HG03103 (cell line): ENCODE measurements around the gene OSM.
"Not testable (repeated sequence)": the region's sequence is repeated elsewhere in the genome, so short reads cannot be mapped to it uniquely, and the experiment has no call there.

ENCODE experiments used
- ATAC-seq: cut with Tn5 transposase; IDR thresholded peaks from one replicate; pipeline ENCODE4 v1.9.1; 2021; ENCODE audit warnings: low read depth; ENCODE audit not compliant: unreplicated experiment

The OSM gene

GRCh38 chr22:30245985-30246813, 20.5 kb downstream of the OSM start, which contains the start of gene LIF:
Gene LIF, minus strand, starts transcription at chr22:30246759. Its CDS starts 64 bp downstream, at chr22:30246695.
- ATAC-seq: no peak

GRCh38 chr22:30245181-30245984, 21.3 kb downstream of the OSM start:
- ATAC-seq: no peak

DNA sequence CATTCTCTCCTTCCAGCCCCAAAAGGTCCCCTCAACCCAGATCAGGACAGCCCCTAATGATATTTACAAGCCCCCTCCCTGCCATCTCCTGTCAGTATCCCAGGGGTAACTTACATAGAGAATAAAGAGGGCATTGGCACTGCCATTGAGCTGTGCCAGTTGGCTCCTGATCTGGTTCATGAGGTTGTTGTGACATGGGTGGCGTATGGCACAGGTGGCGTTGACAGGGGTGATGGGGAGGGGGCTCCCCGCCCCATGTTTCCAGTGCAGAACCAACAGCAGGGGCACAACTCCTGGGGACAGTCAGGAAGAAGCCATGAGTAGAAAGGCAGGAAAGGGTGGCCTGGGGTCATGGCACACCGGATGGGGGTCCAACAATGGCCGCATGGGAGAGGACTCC, 22.0 kb downstream of the OSM start:
- no peak for ATAC-seq

DNA sequence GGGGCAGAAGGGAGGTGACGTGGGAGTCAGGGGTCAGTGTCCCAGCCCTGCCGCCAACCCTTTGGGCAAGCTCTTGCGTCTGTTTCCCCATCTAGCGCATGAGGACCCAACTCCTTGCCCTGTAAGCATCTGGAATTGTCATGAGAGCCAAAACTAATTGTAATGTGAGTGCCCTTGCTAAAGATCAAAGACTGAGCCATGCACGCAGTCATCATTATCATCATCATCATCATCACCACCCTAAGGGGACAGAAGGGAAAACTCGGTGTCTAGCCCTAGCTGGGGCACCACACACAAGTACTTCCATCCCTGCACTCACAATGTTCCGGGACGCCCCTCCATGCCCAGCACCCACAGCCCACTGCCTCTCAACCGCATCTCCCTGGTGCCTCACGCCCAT, 22.6 kb downstream of the OSM start:
- no peak for ATAC-seq

GRCh38 chr22:30243661-30244060, 23.0 kb downstream of the OSM start:
- ATAC-seq: no peak

DNA sequence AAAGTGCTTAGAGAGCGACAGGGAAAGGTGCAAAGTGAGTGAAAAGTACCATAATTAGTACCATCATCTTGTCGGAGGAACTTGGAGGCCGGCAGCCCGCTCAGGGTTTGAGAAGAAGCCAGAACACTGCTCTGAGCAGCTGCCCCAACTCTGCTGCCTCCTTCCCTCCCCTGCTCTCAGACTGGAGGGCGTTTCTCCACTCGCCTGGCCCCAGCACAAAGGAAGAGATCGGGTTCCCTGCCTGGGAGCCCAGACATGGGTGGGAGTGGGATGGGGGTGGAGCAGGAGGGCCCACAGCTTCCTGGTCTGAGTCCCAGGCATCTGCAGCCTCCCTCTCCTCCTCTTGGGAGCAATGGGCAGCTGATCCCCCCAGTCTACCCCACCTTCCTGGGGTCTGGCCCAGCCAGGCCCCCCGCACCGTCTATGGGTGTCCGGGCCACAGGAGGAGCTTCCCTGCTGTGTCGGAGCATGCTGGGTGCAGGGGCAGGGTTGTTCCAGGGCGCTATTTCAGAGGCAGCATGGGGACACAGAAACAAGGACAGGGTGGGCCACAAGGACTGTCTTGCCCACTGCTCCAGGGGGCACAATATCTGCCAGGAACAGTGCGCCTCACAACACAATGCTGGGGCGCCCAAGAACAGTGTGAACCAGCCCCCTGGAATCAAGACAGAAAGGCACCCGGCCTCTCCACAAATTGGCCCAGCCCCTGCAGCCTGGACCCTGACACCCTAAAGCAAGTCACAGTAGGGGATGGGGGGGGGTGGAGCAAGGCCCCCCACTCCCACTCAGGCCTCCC, 24.9 kb downstream of the OSM start:
- ATAC-seq: no peak

GRCh38 chr22:30240541-30241417, 25.9 kb downstream of the OSM start:
- ATAC-seq: no peak

DNA sequence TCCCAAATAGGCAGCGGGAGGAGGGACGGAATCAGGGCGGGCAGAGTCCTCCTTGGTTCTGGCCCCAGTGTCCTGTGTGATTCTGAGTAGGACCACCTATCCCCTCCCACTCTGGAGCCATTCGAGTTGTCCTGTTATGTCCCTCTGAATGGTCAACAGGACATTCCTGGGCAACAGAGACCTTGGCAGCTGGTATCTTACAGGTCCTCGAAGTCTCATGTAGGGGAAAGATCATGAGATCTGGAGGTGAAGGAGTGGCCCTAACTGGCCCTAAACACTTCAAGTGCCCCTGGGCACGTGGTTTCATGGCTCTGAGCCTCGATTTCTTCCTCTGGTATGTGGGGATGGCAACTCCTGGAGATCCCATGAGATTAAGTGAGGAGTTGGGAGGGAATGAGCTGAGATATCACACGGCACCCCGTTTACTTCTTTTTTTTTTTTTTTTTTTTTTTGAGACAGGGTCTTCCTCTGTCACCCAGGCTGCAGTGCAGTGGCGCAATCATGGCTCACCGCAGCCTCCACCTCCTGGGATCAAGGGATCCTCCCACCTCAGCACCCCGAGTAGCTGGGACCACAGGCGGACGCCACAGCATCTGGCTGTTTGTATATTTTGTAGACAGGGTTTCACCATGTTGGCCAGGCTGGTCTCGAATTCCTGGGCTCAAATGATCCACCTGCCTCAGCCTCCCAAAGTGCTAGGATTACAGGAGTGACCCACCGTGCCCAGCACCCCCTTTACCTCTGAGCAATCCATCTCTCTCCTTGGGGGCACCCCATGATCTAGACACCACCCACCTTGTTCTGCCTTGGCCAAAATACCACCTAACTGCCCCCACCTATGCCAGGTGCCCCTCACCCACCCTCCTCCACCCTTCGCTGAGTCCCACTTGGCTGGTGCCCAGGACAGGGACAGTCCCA, 26.9 kb downstream of the OSM start:
- no peak for ATAC-seq

DNA sequence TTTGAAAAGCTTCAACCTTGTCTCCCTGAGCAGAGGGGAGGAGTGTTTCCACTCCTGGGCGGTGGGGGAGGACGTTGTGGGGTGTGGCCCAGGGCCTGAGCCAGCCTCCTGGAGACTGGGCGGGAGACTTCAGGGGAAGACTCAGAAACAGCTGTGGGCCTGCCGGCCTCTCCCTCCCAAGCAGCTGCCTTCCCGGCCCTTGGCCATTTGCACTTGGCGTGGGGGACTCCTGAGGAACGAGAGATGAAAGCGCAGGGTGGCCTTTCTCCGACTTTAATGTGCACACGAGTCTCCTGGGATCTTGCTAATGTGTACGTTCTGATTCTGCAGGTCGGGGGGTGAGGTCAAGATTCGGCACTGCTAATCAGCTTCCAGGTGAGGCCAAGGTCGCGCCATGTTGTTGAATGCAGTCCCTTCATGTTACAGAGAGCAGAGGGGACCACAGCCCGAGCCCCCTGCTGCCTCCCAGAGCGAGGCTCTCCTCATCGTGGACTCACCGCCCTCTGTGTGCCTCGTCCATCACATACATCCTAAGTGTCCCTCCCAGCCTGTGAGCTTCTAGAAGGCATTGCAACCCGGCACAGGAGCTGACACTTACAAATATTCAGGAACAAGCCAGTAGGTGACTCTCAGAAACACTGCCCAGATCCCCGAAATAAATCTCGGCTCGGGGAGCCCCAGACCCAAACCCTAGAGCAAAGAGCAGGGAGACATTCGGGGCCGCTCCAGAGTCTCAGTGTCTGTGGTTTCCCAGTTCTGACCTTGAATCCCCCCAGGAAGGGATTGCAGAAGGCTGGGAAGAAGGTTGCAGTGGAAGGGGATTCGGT, 27.8 kb downstream of the OSM start:
- ATAC-seq: no peak

- ATAC-seq: no peak
Measured at GRCh38 chr22:30238136-30238535, 28.5 kb downstream of the OSM start.

DNA sequence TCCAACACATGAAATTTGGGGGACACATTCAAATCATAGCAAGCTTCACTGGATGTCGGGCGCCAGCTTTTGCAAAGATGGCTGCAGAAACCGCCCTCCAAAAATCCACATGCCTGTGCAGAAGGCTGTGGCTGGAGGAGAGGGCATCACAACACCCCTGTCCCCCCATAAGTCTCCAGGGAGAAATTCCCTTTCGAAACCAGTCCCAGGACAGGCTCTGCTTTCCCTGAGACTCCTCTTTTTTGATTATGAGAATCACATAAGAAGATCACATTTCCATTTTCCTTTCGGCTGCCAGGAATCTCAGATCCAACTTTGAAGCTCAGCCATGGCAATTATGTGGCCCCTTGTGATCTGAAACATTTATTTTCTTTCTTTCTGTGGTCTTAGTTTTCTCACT, 29.8 kb downstream of the OSM start:
- no peak for ATAC-seq

DNA sequence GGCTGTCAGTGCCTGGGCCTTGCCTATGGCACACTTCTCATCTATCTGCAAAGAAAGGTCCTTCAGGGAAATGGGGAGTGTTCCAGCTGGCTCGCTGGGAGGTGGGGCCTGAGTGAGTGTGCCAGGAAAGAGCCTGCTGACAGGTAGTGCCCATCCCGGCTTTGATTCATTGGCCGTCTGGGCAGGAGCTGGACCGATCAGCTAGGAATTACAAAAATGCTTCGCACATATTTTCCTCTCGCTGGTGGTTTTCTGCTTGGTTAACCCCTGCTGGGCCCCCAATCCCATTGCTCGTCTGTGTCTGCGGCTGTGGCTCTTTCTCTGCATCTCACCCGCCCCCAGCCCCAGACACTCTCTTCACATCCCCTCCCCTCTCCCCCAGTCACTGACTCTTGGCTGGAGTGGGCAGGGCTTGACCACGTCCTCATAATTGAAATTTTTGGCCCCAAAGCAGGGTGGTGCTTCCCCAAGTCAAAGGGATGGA, 30.9 kb downstream of the OSM start:
- no peak for ATAC-seq

DNA sequence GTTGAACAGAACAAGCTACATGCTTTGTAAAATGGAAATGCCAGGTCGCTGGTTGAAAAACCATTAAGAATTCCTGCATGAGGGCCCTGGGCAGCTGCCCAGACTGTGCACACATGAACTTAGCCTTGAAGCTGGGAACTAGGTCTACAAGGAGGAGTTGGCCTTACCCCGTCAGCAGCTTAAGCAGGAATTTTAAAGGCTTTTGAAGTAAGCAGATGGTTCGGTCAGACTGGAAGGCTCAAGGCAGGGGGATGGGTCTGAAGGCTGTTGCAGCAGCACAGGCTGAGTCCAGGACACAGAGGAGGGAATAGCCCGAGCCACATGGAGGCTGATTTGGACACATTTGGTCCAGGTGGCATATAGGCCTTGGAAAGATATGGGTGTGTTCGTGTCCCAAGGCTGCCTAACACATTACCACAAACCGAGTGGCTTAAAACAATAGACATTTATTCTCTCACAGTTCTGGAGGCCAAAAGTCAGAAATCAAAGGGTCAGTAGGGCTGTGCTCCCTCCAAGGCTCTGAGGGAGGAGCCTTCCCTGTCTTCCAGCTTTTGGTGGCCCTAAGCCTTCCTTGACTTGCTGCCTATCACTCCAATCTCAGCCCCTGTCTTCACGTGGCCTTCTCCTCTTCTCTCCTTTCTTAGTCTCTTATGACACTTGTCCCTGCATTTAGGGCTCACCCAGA, 31.7 kb downstream of the OSM start:
- no peak for ATAC-seq

DNA sequence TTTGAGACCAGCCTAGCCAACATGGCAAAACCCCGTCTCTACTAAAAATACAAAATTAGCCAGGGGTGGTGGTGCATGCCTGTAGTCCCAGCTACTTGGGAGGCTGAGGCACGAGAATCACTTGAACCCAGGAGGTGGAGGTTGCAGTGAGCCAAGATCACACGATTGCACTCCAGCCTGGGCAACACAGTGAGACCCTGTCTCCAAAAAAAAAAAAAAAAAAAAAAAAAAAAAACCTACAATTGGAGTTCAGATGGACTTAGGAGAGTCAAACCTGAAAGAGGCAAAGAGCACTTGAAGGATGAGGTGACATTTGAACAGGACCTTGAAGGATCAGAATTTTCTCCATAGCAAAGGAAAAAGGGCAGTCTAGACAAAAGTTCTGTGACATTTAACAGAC, 32.3 kb downstream of the OSM start:
- ATAC-seq: not testable (repeated sequence)

DNA sequence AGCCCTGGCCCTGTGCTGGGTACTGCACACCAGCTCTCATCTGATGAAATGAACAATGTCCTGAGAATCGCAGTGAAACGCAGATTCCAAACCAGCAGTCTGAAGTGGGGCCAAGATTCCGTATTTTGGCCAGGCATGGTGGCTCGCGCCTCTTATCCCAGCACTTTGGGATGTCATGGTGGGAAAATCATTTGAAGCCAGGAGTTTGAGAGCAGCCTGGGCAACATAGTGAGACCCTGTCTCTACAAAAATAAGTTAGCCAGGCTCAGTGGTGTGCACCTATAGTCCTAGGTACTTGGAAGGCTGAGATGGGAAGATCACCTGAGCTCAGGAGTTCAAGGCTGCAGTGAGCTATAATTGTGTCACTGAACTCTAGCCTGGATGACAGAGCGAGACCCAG, 33.1 kb downstream of the OSM start:
- no peak for ATAC-seq

DNA sequence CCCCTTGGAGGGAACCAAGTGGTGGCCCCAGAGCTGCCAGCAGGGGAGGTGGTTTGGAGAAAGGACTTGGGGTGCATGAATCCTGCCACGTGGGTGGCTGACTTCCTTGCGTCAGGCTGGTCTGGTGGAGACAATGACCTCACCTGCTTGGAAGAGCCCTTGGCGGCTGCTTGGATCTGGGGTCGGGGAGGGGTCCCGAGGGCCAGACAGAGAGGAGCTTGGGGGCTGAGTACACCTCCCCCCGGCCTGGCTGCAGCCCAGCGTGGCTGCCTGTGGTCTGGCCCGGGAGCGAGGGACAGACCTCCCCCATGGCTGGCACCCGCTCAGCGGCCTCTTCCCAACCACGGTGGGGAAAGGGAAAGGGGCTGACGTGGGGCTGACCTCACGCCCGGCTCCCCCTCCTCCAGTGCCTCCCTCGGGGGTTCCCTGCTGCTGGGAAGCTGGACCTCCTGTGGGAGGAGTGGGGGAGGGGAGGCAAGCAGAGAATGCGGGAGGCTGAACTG, 33.9 kb downstream of the OSM start:
- ATAC-seq: no peak

DNA sequence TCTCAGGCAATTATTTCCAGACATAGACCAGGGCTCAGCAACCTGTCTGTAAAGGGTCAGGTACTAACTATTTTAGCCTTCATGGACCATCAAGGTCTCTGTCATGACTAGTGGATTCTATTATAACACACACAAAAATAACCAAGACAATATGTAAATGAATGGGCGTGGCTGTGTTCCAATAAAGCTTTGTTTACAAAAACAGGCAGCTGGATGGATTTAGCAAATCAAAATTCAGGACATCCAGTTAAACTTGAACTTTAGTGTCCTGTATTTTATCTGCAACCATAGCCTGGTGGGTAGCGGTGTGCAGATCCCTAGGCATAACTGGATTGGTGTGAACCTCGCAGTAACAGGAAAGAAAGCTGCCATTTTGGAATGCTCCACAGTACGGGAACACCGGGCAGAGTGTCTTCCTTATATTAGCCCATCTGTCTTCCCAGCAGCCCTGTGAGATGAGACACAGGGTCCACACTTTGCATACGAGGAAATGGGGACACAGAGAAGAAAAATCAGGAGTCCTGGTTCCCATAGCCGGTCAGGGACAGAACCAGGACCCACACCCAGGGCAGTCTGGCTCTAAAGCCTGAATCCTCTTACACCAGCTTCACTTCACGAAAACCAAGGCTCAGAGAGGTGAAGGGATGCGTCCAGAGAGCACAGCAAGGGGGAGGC, 35.7 kb downstream of the OSM start:
- ATAC-seq: no peak
